Heart left ventricle (tissue), 16 donors: ENCODE results near the gene SIX2. TPM values are rescaled to one million over a fixed set of nuclear protein-coding genes. Genes with fewer than 3 reads are reported as not detected.

ENCODE experiments used
- ATAC-seq, 4 donors: fragments of 200-7000 bp; cut with Tn5 transposase; one replicate each; pipeline ENCODE4 v1.9.1; 2020 to 2022; ENCODE audit warnings: moderate library complexity in 4 of 4, mild to moderate bottlenecking in 3 of 4, moderate number of reproducible peaks in 1 of 4
- DNase-seq, 5 donors: peaks; one replicate each; pipeline ENCODE4 v3.0.0-alpha.2; 2020
- H3K27ac ChIP-seq, 12 donors: fragments of 200-600 bp; sonication (generic) in 4 of 12; one replicate each; pipeline versions ENCODE4 v1.5.0 to v1.8.0; 2016 to 2022; ENCODE audit warnings: mild to moderate bottlenecking in 2 of 12
- H3K27me3 ChIP-seq, 9 donors: fragments of 200-600 bp; sonication (generic) in 2 of 9; one replicate each; pipeline versions ENCODE4 v1.5.1 to v1.8.0; 2016 to 2022; ENCODE audit warnings: mild to moderate bottlenecking in 3 of 9
- H3K36me3 ChIP-seq, 9 donors: fragments of 200-600 bp; sonication (generic) in 2 of 9; one replicate each; pipeline versions ENCODE4 v1.5.0 to v1.8.0; 2018 to 2022; ENCODE audit warnings: mild to moderate bottlenecking in 2 of 9
- H3K4me1 ChIP-seq, 12 donors: fragments of 200-600 bp; sonication (generic) in 4 of 12; one replicate each; pipeline versions ENCODE4 v1.5.0 to v1.8.0; 2016 to 2022; ENCODE audit warnings: mild to moderate bottlenecking in 3 of 12
- H3K4me3 ChIP-seq, 12 donors: fragments of 200-600 bp; sonication (generic) in 4 of 12; one replicate each; pipeline versions ENCODE4 v1.5.0 to v1.8.0; 2017 to 2022; ENCODE audit warnings: mild to moderate bottlenecking in 9 of 12, moderate library complexity in 4 of 12
- H3K9me3 ChIP-seq, 12 donors: fragments of 200-600 bp; sonication (generic) in 4 of 12; one replicate each; pipeline versions ENCODE4 v1.5.0 to v1.8.0; 2016 to 2022; ENCODE audit warnings: mild to moderate bottlenecking in 1 of 12
- POLR2A ChIP-seq, 2 donors: fragments of 450-650 bp; IDR thresholded peaks; one replicate each; pipeline ENCODE4 v1.6.1; 2017; ENCODE audit warnings: antibody characterized with exemption in 2 of 2, mild to moderate bottlenecking in 2 of 2, moderate library complexity in 2 of 2
- WGBS, 4 donors: extraction: QIAGEN DNeasy Blood & Tissue Kit in 2 of 4; methylation state at CpG; one replicate each; pipeline versions ENCODE4 v1.1.5 to v1.1.7; 2013 to 2018; 5-methylcytosine and 5-hydroxymethylcytosine counted together
- intact Hi-C, 10 donors: fragments of 100-400 bp; cut with DNase I; formaldehyde crosslinking; loops; one replicate each; pipeline versions ENCODE4 v1.11.1 to v1.14.2; 2022
- polyA plus RNA-seq, 2 donors: library from polyadenylated mRNA; stranded (reverse); fragments of 200-250 nt; gene quantifications; one replicate each; pipeline ENCODE4 v1.2.3, GENCODE V29; 2013
- total RNA-seq, 9 donors: library from RNA; depleted of rRNA in 2 of 9; stranded (reverse); fragments of >200 nt in 2 of 9; fragmentation: NEBNext Ultra II Directional in 3 of 9; extraction: Animal tissue kit (Norgen Biotek cat#: 25700) in 3 of 9; gene quantifications; one replicate each; pipeline versions ENCODE4 v1.1.0 to v1.2.4, GENCODE V29; 2016 to 2023
- TF ChIP-seq, protein P1 (sequence below), 12 donors: fragments of 200-600 bp; sonication (generic) in 4 of 12; IDR thresholded peaks; one replicate each; pipeline versions ENCODE4 v1.5.0 to v1.8.0; 2018 to 2022; ENCODE audit warnings: antibody characterized with exemption in 12 of 12, mild to moderate bottlenecking in 5 of 12
- donor health status: ischemic (EF 13 %, LVEDD 7.1; RV severe dilation, severe dysfunction).
- donor health status: healthy with polysubstance abuse.
- donor health status: DM: no; HTN: yes; CAD: no.
- donor health status: DM: no; HTN: no; CAD: no.
- donor health status: ischemic (EF 25% LVEDD 6.9; RV normal size, moderate dysfunction).
- donor health status: ischemic (EF 25% LVEDD 5.7; RV mildly dilated, moderate dysfunction).
- donor health status: healthy.
- donor health status: DM: yes; HTN: yes; CAD: no.
- donor health status: ischemic (EF 35%, LVEDD 5.7; RV mildly dilated, moderate dysfunction).
- donor health status: nonischemic (EF 11% LVEDD 7.7; RV severe dilation, severe dysfunction).
- donor health status: DM: yes; HTN: yes; CAD: no.
- donor health status: PGD.
- donor health status: ischemic (EF 29% LVEDD 5.4; RV normal size, mild dysfunction).
- donor health status: nonischemic (EF 23%, LVEDD 6.1; RV moderate dilation, normal function).

The SIX2 gene
- total and polyA plus RNA-seq, 11 donors: 0.32 to 2.0 (median 0.99) TPM

GRCh38 chr2:44975571-44976450 lies 33.4 kb downstream of the SIX2 start:
- Histone ChIP-seq H3K27me3 (peaks cover 0 to 80% (median 11%) of the 10 kb centered on the region in 9 donors), H3K4me3 (no peak overlapping the region), H3K36me3 (no peaks in the 10 kb centered on the region), H3K9me3 (no peaks in the 10 kb centered on the region), H3K27ac (no peak overlapping the region), H3K4me1 (peaks cover 0 to 8% (median 0%) of the 10 kb centered on the region in 12 donors)
- 63 to 65% (median 64%) methylated on average over 20 to 24 of the region's 24 CpGs for WGBS, 4 donors
- TF ChIP-seq, protein P1, sequence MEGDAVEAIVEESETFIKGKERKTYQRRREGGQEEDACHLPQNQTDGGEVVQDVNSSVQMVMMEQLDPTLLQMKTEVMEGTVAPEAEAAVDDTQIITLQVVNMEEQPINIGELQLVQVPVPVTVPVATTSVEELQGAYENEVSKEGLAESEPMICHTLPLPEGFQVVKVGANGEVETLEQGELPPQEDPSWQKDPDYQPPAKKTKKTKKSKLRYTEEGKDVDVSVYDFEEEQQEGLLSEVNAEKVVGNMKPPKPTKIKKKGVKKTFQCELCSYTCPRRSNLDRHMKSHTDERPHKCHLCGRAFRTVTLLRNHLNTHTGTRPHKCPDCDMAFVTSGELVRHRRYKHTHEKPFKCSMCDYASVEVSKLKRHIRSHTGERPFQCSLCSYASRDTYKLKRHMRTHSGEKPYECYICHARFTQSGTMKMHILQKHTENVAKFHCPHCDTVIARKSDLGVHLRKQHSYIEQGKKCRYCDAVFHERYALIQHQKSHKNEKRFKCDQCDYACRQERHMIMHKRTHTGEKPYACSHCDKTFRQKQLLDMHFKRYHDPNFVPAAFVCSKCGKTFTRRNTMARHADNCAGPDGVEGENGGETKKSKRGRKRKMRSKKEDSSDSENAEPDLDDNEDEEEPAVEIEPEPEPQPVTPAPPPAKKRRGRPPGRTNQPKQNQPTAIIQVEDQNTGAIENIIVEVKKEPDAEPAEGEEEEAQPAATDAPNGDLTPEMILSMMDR (IDR thresholded peaks at IDR 0.05): no peak
- TF ChIP-seq POLR2A (IDR thresholded peaks at IDR 0.05): no peak
- intact Hi-C loops: no loop called here
- ATAC-seq: no peak
- no peak for DNase-seq

DNA sequence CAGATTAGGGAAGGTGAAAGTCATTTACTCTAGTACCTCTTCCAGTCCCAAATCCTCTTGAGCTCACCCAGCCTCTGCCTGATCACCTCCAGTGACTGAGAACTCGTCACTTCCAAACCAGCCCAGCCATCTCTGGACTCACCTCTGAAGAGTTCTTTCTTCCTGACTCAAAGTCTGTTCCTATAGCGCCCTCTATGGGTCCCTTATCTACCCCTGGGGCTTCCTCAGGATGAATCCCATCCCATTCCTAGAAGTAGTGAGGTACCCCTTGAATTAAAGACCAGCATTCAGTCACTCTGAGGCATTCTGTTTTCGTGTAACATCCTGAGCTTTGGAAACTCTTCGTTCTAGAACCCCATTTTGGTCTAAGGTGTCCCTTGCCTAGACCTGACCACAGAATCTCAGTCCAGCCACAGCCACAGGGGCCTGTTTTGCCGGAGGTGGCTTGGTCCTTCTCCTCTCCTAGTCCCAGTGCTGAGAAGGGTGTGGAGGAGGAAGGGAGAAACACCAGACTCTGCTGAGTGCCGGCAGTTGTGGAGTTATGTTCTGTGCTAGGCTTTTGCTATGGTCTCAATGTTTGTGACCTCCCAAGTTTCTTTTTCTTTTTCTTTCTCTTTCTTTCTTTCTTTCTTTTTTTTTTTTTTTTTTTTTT lies 35.1 kb downstream of the SIX2 start:
- Histone ChIP-seq H3K27ac (no peak overlapping the region), H3K4me3 (no peak overlapping the region), H3K27me3 (peaks cover 0 to 73% (median 9%) of the 10 kb centered on the region in 9 donors), H3K36me3 (no peaks in the 10 kb centered on the region), H3K9me3 (no peaks in the 10 kb centered on the region), H3K4me1 (peaks cover 0 to 8% (median 0%) of the 10 kb centered on the region in 12 donors)
- WGBS, 4 donors: 47 to 56% (median 52%) methylated on average over 5 to 6 of the region's 6 CpGs
- DNase-seq: no peak
- intact Hi-C loops: no loop called here
- TF ChIP-seq, protein P1 (IDR thresholded peaks at IDR 0.05): peak in 9 of 12 donors; percentile 4 to 38 (median 20)
- TF ChIP-seq POLR2A (IDR thresholded peaks at IDR 0.05): no peak
- no peak for ATAC-seq

GRCh38 chr2:44972771-44973535 lies 36.3 kb downstream of the SIX2 start:
- intact Hi-C loops: no loop called here
- DNase-seq (no peak), ATAC-seq (no peak)
- Histone ChIP-seq H3K27ac (no peak overlapping the region), H3K36me3 (no peaks in the 10 kb centered on the region), H3K27me3 (peaks cover 0 to 66% (median 9%) of the 10 kb centered on the region in 9 donors), H3K4me1 (peaks cover 0 to 8% (median 0%) of the 10 kb centered on the region in 12 donors), H3K9me3 (no peaks in the 10 kb centered on the region), H3K4me3 (no peak overlapping the region)
- WGBS, 4 donors: 17 to 28% (median 23%) methylated on average over 11 of the region's 11 CpGs
- TF ChIP-seq, protein P1 (IDR thresholded peaks at IDR 0.05): no peak
- no peak for TF ChIP-seq POLR2A (IDR thresholded peaks at IDR 0.05)
